Adrenal gland (tissue), 12 donors: ENCODE results near the gene FOXJ3. TPM values are rescaled to one million over a fixed set of nuclear protein-coding genes. Genes with fewer than 3 reads are reported as not detected.

Experiments used
- DNase-seq, 7 donors: peaks; one replicate each; pipeline ENCODE4 v3.0.0-alpha.2; 2019 to 2020
- H3K27ac ChIP-seq, 5 donors: fragments of 200-600 bp; sonication (generic) in 4 of 5; 1 replicate in 3 of 5; 2 replicates in 2 of 5; pipeline versions ENCODE4 v1.5.1 to v1.8.0; 2016 to 2020; ENCODE audit warnings: mild to moderate bottlenecking in 1 of 5
- H3K27me3 ChIP-seq: fragments of 200-600 bp; 2 replicates; pipeline ENCODE4 v1.8.0; 2021
- H3K36me3 ChIP-seq, 2 donors: fragments of 200-600 bp; replicated peaks in 1 of 2; 1 replicate in 1 of 2; 2 replicates in 1 of 2; pipeline versions ENCODE4 v1.5.1 to v1.8.0; 2018 to 2022
- H3K4me1 ChIP-seq, 2 donors: fragments of 200-600 bp; replicated peaks in 1 of 2; 1 replicate in 1 of 2; 2 replicates in 1 of 2; pipeline versions ENCODE4 v1.5.1 to v1.8.0; 2018 to 2021
- H3K4me3 ChIP-seq, 4 donors: fragments of 200-600 bp; sonication (generic) in 3 of 4; one replicate each; pipeline ENCODE4 v1.5.1; 2016 to 2018
- H3K9me3 ChIP-seq, 3 donors: fragments of 200-600 bp; sonication (generic) in 1 of 3; replicated peaks in 1 of 3; 1 replicate in 2 of 3; 2 replicates in 1 of 3; pipeline versions ENCODE4 v1.5.1 to v1.8.0; 2016 to 2021
- CTCF ChIP-seq, 6 experiments: fragments of 450-650 bp in 4 of 6; fragments of 200-600 bp in 2 of 6; sonication (generic) in 1 of 6; IDR thresholded peaks; 1 replicate in 5 of 6; 2 replicates in 1 of 6; pipeline versions ENCODE4 v1.5.1 to v1.8.0; 2016 to 2021; ENCODE audit warnings: antibody characterized with exemption in 6 of 6, mild to moderate bottlenecking in 2 of 6, moderate library complexity in 1 of 6
- POLR2A ChIP-seq, 2 donors: fragments of 450-650 bp; IDR thresholded peaks; one replicate each; pipeline ENCODE4 v1.6.1; 2017; ENCODE audit warnings: antibody characterized with exemption in 2 of 2, mild to moderate bottlenecking in 2 of 2, moderate library complexity in 1 of 2
- WGBS, 4 donors: extraction: QIAGEN DNeasy Blood & Tissue Kit in 2 of 4; methylation state at CpG; one replicate each; pipeline versions ENCODE4 v1.1.5 to v1.1.7; 2013 to 2017; 5-methylcytosine and 5-hydroxymethylcytosine counted together
- intact Hi-C, 2 donors: fragments of 100-400 bp; cut with DNase I; formaldehyde crosslinking; loops; one replicate each; pipeline versions ENCODE4 v1.14.1 to v1.15.0; 2022 to 2023
- polyA plus RNA-seq, 3 donors: library from polyadenylated mRNA; stranded (reverse); fragments of 200-250 nt in 2 of 3; fragments of 350-450 nt in 1 of 3; fragmentation: Illumina TruSeq in 1 of 3; extraction: RNeasy Lipid Tissue Mini Kit (QIAGEN cat#74804) in 1 of 3; gene quantifications; one replicate each; pipeline ENCODE4 v1.2.3, GENCODE V29; 2013 to 2014
- total RNA-seq, 9 donors: library from RNA; depleted of rRNA in 4 of 9; stranded (reverse); fragments of >200 nt in 4 of 9; fragments of 120-200 nt in 1 of 9; fragmentation: NEBNext Ultra II Directional in 1 of 9; extraction: Animal tissue kit (Norgen Biotek cat#: 25700) in 1 of 9; gene quantifications; one replicate each; pipeline versions ENCODE4 v1.1.0 to v1.2.4, GENCODE V29; 2013 to 2023
- donor health status: healthy with polysubstance abuse.
- donor health status: Bipolar disorder and iron deficiency.
- donor health status: DM: yes; HTN: yes; CAD: no.
- donor health status: DM: no; HTN: no; CAD: no.
- donor health status: DM: no; HTN: no; CAD: no.
- donor health status: DM: yes; HTN: yes; CAD: no.

The FOXJ3 gene
- total and polyA plus RNA-seq, 12 donors: 8.4 to 58.5 (median 33.4) TPM

- TF ChIP-seq CTCF (IDR thresholded peaks at IDR 0.05): no peak
- TF ChIP-seq POLR2A (IDR thresholded peaks at IDR 0.05): no peak
- H3K27ac ChIP-seq: no peak overlapping the region
- H3K36me3 ChIP-seq: no peaks in the 10 kb centered on the region
- no peaks in the 10 kb centered on the region for H3K9me3 ChIP-seq
- no peaks in the 10 kb centered on the region for H3K27me3 ChIP-seq
- intact Hi-C loops: loop anchor here in 1 of 2 donors (10.0 kb wide), 1 partner anchor 72 kb away; the partner anchor contains the start of gene FOXJ3
- H3K4me1 ChIP-seq: peaks cover 19 to 39% of the 10 kb centered on the region in 2 donors
- H3K4me3 ChIP-seq: no peak overlapping the region
- DNase-seq: no peak
Measured at GRCh38 chr1:42263019-42263418, 72.0 kb downstream of the FOXJ3 start.

- H3K27ac ChIP-seq: no peak overlapping the region
- no peak for DNase-seq
- H3K27me3 ChIP-seq: no peaks in the 10 kb centered on the region
- WGBS, 4 donors: 78 to 91% (median 80%) methylated on average over 1 of the region's 1 CpG
- H3K4me3 ChIP-seq: no peak overlapping the region
- no peaks in the 10 kb centered on the region for H3K36me3 ChIP-seq
- H3K9me3 ChIP-seq: no peaks in the 10 kb centered on the region
- intact Hi-C loops: loop anchor here in 1 of 2 donors (10.0 kb wide), 1 partner anchor 74 kb away; the partner anchor contains the start of gene FOXJ3
- TF ChIP-seq POLR2A (IDR thresholded peaks at IDR 0.05): no peak
- no peak for TF ChIP-seq CTCF (IDR thresholded peaks at IDR 0.05)
- H3K4me1 ChIP-seq: peaks cover 19 to 35% of the 10 kb centered on the region in 2 donors
Measured at GRCh38 chr1:42260376-42261070, 74.5 kb downstream of the FOXJ3 start.

GRCh38 chr1:42259739-42260064, 75.3 kb downstream of the FOXJ3 start:
- Histone ChIP-seq H3K27ac (peak overlapping the region in 3 of 5 donors; percentile 28 to 57 (median 37)), H3K9me3 (no peaks in the 10 kb centered on the region), H3K4me1 (peaks cover 19 to 35% of the 10 kb centered on the region in 2 donors), H3K4me3 (no peak overlapping the region), H3K27me3 (no peaks in the 10 kb centered on the region), H3K36me3 (no peaks in the 10 kb centered on the region)
- DNase-seq: no peak
- 4 to 15% (median 7%) methylated on average over 4 of the region's 4 CpGs for WGBS, 4 donors
- TF ChIP-seq POLR2A (IDR thresholded peaks at IDR 0.05): no peak
- TF ChIP-seq CTCF (IDR thresholded peaks at IDR 0.05): no peak
- intact Hi-C loops: loop anchor here in 1 of 2 donors (10.0 kb wide), 1 partner anchor 75 kb away; the partner anchor contains the start of gene FOXJ3

- H3K36me3 ChIP-seq: no peaks in the 10 kb centered on the region
Measured at GRCh38 chr1:42259059-42259738, 75.8 kb downstream of the FOXJ3 start.

More at GRCh38 chr1:42259059-42259738, 75.8 kb downstream of the FOXJ3 start:
- WGBS, 4 donors: 44 to 49% (median 46%) methylated on average over 4 of the region's 4 CpGs
- Histone ChIP-seq H3K27me3 (no peaks in the 10 kb centered on the region), H3K4me3 (no peak overlapping the region), H3K4me1 (peaks cover 19 to 35% of the 10 kb centered on the region in 2 donors), H3K9me3 (no peaks in the 10 kb centered on the region), H3K27ac (peak overlapping the region in 3 of 5 donors; percentile 28 to 57 (median 37))
- DNase-seq: peak in 5 of 7 donors; percentile 29 to 63 (median 48)
- intact Hi-C loops: no loop called here
- no peak for TF ChIP-seq POLR2A (IDR thresholded peaks at IDR 0.05)
- TF ChIP-seq CTCF (IDR thresholded peaks at IDR 0.05): no peak
